Mammary epithelial cell (primary cell): ENCODE results near the gene GAN.

ENCODE experiments used
- CTCF ChIP-seq, 2 donors: IDR thresholded peaks in 1 of 2; conservative IDR thresholded peaks in 1 of 2; 2 replicates each; pipeline ENCODE4 v1.5.1; 2011 to 2012; ENCODE audit warnings: inconsistent platforms in 2 of 2, low read length in 2 of 2, mild to moderate bottlenecking in 2 of 2, control low read depth in 1 of 2, low read depth in 1 of 2; ENCODE audit not compliant: insufficient read depth in 1 of 2; ENCODE audit errors: extremely low read depth in 1 of 2
- EZH2 ChIP-seq: IDR thresholded peaks from 2 replicates; pipeline ENCODE4 v1.6.1; 2012; ENCODE audit warnings: low read length, inconsistent platforms, borderline replicate concordance

DNA sequence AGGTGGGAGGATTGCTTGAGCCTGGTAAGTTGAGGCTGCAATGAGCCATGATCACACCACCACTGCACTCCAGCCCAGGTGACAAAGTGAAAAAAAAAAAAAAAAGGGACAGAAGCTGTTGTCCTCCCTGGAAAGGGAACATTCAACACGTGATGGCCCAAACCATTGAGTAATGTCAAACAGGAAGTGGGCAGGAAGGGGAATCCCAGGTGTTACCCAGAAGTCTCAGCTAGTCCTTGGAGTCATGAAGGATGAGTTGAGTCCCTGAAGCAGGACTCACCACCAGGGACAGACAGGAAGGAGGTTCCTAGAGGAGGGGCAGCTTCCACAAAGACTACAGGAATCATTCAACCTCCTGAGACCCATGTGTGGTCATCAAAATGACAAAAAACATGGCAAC is 110.0 kb downstream of the GAN start:
- no peak for TF ChIP-seq CTCF (conservative IDR thresholded peaks at IDR 0.05 in 1 of 2, IDR thresholded peaks at IDR 0.05 in 1 of 2; ENCODE audit: extremely low read depth in 1 of 2, insufficient read depth in 1 of 2, low read depth in 1 of 2, low read length in 2 of 2)
- TF ChIP-seq EZH2: no peak
